Activated CD8-positive, alpha-beta memory T cell treated with anti-CD3 and anti-CD28 coated beads, Interleukin-2, amount 50 U/mL, for 1 hour (primary cell): Measurements from ENCODE around the gene ACAA2.
"Not testable (repeated sequence)": the region's sequence is repeated elsewhere in the genome, so short reads cannot be mapped to it uniquely, and the experiment has no call there.

Source experiments
- DNase-seq: peaks from one replicate; pipeline ENCODE4 v3.0.0-alpha.2; 2020; ENCODE audit errors: extremely low read depth

The ACAA2 gene

DNA sequence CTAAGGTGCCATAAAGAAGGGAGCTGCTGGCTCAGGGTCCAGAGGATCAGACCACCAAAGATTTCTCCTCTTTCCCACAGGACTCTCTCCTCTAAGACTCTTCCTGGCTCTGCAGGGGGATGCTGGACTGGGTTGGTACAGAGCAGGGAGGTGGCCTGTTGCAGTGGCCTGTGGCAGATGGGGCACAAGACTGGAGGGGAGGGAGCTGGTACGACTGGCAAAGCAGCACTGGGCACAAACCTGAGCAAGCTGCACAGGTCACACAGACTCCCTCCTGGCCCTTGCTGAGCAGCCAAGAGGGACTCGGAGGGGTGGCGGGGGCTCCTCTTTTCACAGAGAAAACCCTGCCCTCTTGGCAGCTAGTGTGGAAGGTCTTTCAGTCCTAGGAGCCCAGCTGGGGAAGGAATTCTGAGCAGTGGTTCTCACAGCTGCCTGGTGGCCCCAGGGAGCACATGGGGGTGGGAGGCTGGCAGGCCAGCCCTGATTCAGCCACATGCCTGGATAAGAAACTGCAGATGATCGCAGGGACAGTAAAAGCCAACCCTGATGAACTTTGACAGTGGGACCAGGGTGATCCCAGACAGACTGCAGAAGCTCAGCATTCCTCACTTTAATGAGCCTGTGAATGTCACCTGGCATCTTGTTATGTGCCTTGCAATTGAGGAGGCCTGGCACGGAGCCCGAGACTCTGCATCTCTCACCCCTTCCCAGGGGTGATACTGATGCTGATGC is 32.5 kb upstream of the ACAA2 start:
- no peak for DNase-seq

DNA sequence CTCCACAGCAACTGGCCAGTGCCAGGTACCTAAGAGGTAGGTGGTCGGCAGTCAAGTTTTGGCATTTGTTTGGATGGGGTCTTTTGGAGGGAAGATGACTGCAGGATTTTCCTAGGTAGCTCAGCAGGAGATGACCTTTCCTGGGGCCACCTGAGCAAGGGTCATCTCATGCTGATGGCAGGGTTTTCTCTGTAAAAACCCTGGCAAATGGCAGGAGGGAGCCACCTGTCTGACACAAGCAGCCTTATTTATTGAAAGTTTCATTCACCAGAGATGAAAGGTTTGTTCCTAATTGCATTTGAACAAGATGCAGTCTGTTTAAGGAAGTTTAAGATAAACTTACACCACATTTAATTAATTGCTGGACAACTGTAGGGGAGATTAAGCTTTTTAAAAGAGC is 31.6 kb upstream of the ACAA2 start:
- no peak for DNase-seq

DNA sequence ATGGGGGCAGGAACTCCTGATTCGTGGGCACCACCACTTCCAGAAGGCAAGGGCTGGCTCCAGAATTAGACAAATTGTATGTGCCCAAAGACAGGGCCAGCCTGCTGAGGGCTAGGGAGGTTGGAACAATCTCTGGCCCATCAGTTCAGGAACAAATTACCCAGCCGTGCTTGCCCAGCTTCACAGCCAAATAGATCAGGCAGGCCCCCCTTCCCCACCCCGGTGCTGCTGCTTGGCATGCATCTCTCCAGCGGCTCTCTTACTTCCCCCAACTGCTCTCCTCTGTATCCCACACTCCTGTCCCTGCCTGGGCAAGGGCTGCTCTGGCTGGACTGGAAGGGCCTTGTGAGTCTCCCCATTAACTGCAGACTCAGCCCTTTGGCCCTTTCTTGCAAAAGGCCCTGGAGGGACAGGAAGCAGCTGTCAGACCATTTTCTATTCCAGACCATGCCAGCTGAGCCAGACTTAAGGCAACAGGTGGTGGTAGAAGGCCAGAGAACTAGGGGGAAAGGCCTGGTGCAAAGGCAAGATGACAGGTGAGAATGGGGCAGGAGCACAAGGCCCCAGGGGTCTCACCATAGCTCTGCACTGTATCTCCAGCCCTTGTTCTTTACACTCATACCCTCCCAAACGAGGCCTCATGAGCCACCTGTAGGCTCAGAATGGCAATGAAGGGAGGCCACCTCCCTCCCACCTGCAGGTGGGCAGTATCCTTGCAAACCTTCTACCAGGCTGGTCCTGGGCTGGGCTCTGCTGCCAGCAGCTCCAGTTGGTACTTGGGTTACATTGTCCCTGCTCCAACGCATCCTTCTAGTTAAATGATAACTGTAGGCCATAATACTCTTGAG is 30.7 kb upstream of the ACAA2 start:
- DNase-seq: no peak

GRCh38 chr18:49843131-49843530 is 29.8 kb upstream of the ACAA2 start:
- DNase-seq: no peak

DNA sequence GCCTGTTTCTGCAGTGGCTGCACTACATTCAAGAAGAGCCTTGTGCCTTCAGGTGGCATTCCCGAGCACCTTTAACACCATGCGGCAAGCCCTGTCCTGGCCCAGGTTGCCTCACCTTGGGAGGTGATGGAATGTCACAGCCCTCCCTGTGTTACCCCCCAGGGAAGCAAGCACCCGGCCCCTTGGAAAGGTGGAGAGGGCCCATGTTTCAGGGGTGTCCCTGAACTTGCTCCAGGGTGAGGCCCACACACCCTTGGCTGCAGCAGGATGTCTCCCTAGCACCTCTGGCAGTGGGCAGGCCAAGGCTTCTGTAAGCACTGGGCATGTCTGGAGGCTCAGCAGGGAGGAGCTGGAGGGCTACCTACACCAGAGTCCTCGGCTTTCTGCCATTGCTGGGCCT is 29.3 kb upstream of the ACAA2 start:
- no peak for DNase-seq

DNA sequence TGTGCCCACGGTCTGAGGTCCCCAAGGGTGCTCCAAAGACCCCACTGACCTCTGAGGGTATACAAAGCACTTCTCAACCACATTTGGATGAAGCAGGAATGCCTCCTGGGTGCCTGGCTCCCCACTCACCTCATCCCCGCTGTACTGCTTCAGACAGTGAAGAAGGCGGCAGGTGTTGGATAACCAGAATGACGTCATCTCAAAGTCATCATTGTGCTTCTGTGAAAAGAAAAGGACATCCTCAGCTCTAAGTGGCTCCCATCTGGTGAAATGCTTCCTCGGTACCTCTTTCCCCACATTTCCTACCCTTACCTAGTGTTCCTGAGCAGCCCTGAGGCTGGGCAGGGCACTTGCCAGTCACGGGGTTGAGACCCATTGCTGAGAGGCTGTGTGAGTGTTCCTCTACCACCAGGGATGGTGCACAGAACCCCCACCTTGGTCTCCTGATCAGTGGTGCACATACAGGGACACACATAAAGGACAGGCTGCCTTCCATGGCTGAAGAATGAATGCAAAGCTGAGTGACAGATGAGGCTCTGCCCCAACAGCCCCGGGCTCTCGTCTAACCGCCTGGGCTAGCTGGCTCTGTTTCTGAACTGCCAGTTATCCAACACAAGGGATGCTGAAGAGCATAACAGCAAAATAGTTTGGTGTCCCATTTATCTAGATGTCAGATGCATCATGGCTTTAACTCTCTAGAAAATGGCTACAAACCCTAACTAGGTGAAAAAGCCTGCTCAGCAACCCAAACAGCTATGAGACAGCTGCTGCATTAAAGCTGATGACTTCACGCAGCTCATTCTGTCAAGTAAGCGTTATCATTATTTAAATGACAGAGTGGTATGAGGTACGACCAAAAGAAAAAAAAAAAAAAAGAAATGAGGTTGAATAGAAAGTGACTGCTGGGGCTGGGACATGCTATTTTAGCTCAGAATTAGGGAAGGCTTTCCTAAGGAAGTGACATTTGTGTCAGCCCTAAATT is 28.2 kb upstream of the ACAA2 start:
- no peak for DNase-seq

GRCh38 chr18:49839012-49839411 is 25.7 kb upstream of the ACAA2 start:
- no peak for DNase-seq

GRCh38 chr18:49838381-49838780 is 25.0 kb upstream of the ACAA2 start:
- no peak for DNase-seq

DNA sequence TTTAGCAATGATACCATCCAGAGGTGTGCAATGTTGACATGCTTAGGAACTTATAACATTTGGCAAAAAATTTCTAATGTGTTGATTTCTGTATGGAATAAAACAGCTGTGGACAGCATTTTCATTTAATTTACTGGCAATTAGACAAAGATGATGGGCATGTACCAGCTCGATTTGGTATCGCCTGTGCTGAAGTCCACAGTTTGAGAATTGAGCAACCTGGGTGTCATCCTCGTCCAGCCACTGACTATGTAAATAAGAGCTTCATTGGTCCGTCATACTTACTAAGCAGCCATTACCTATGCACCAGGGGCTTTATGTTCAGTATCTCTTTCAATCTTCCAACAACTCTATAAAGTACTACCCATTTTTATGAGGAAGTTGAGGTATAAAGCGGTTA is 24.6 kb upstream of the ACAA2 start:
- DNase-seq: no peak

DNA sequence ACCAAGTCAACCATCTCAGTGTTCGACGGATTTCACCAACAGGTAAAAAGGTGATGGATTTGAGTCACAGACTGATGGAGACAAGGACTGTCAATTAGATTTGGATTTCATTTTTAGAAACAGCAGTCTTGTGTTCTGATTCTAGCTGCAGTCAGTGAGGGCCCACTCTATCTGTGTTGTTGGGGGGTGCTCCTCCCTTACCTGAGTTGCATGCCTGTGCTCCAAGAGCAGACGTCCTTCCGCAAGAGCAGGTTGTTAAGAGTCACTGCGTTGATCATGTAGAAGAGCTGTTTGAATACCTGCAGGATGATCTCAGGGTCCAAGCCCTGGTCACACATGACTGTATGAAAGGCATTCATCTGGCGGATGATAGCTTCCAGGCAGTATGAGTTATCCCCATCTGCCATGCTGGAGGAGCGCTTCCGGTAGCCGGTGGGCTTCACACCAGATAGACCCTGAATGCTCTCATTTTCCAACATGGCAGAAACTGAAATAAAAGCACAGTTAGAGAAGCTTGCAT is 24.0 kb upstream of the ACAA2 start:
- DNase-seq: not testable (repeated sequence)

- no peak for DNase-seq
These were observed 22.1 kb upstream of the ACAA2 start for GRCh38 chr18:49835405-49835804.

DNA sequence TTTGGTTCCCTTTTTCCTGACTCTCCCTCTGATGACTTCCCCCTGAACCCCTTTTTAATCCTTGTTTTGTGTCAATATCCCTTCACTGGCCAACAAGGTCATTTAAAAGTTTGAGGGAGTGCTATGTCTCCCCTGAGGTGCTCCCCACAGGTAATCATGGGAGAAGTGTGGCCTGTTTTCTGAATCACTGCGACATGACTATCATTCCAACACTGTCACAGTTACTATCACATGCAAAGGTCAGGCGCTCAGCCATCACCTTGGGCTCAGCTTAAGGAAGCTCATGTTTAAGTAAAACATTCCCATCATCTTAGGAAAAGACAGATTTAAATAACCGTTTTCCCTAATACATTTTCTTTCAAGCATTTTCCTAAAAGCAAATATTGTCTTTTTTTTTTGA is 20.9 kb upstream of the ACAA2 start:
- no peak for DNase-seq

DNA sequence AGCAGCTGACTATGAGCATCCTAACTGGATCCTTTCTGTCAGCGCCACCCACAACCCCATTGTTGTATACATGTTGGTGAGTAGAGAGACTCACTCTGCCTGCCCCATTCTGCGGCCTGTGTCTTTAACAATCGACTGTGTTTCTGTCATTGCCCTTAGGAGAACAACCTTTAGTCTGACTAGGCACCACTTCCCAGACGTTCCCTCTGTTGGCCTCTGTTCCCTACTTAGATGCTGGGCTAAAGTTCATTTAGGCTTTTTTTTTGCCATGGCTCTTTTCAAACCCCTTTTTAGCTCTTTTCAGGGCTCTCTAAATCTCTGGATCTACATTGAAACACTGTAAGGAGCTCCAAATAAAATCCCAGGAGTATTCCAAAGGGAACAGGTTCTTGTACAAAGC is 20.5 kb upstream of the ACAA2 start:
- no peak for DNase-seq

- no peak for DNase-seq
These were observed 18.9 kb upstream of the ACAA2 start for GRCh38 chr18:49832221-49832647.

- no peak for DNase-seq
These were observed 14.7 kb upstream of the ACAA2 start for GRCh38 chr18:49827996-49828395.

- peak; percentile 21 for DNase-seq
These were observed 6.7 kb upstream of the ACAA2 start for GRCh38 chr18:49819823-49820671.

DNA sequence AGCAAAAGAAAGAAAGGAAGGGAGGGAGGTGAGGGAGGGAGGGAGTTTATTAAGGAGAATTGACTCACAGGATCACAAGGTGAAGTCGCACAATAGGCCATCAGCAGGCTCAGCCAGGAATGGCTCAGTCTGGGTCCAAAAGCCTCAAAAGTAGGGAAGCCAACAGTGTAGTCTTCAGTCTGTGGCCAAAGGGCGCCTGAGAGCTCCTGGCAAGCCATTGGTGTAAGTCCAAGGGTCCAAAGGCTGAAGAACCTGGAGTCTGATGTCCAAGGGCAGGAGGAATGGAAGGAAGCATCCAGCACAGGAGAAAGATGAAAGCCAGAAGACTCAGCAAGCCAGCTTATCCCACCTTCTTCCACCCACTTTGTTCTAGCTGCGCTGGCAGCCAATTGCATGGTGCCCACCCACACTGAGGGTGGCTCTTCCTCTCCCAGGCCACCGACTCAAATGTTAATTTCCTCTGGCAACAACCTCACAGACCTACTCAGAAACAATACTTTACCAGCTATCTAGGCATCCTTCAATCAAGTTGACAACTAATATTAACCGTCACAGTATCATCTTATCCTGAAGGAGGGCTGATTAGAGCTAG is 5.8 kb upstream of the ACAA2 start:
- no peak for DNase-seq

- no peak for DNase-seq
These were observed 4.6 kb upstream of the ACAA2 start for GRCh38 chr18:49817947-49818346.

DNA sequence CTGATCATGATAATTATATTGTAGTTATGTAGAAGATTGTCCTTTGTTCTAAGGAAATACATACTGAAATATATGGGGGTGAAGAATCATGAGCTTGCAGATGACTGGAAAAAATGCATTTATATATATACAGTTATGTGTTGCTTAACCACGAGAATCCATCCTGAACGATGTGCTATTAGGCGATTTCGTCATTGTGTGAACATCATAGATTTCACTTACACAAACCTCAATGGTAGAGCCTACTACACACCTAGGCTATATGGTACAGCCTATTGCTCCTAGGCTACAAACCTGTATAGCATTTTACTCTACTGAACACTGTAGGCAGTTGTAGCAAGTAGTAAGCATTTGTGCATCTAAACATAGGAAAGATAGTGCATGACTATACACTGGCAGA is 2.6 kb upstream of the ACAA2 start:
- no peak for DNase-seq

GRCh38 chr18:49814147-49814499 is 790 bp upstream of the ACAA2 start:
- peak; percentile 13 for DNase-seq

DNA sequence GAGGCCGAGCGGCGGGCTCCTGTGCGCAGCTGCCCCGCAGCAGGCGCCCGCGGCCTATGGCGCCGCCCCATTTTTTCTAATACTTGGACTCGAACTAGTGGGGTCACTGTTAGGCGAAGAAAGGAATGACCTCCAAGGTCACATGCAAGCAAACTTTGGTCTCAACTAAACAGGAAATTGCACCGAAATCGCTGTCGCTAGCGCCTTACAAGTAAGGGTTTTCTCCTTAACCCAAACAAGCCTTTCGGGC is 339 bp downstream of the ACAA2 start:
- DNase-seq: no peak
